HG02642 (cell line): Measurements from ENCODE around the gene COL20A1.
"Not testable (repeated sequence)": the region's sequence is repeated elsewhere in the genome, so short reads cannot be mapped to it uniquely, and the experiment has no call there.

ENCODE experiments used
- ATAC-seq: cut with Tn5 transposase; IDR thresholded peaks from one replicate; pipeline ENCODE4 v1.9.1; 2021; ENCODE audit warnings: mild to moderate bottlenecking; ENCODE audit not compliant: unreplicated experiment, poor library complexity

Gene COL20A1

GRCh38 chr20:63292904-63293303 is at the start of gene COL20A1:
COL20A1 (plus strand) TSS chr20:63293186; CDS start chr20:63295108, 1,922 bp downstream.
- no peak for ATAC-seq

GRCh38 chr20:63243604-63244247 is 49.3 kb upstream of the COL20A1 start:
- no peak for ATAC-seq

GRCh38 chr20:63244468-63244867 is 48.5 kb upstream of the COL20A1 start:
- ATAC-seq, result no peak

- ATAC-seq, result no peak
Measured at GRCh38 chr20:63246490-63247288, 46.3 kb upstream of the COL20A1 start.

GRCh38 chr20:63247671-63248228 is 45.2 kb upstream of the COL20A1 start:
- no peak for ATAC-seq

GRCh38 chr20:63248835-63249591 is 44.0 kb upstream of the COL20A1 start:
- no peak for ATAC-seq

- no peak for ATAC-seq
Measured at GRCh38 chr20:63249891-63250290, 43.1 kb upstream of the COL20A1 start.

- ATAC-seq, result not testable (repeated sequence)
Measured at GRCh38 chr20:63251350-63251749, 41.6 kb upstream of the COL20A1 start.

GRCh38 chr20:63252284-63252711 is 40.7 kb upstream of the COL20A1 start:
- no peak for ATAC-seq

- ATAC-seq, result no peak
Measured at GRCh38 chr20:63253065-63253437, 39.9 kb upstream of the COL20A1 start.

GRCh38 chr20:63253438-63254231 is 39.4 kb upstream of the COL20A1 start:
- ATAC-seq, result no peak

GRCh38 chr20:63254232-63254605 is 38.8 kb upstream of the COL20A1 start, which contains the start of gene NKAIN4:
NKAIN4 (minus strand) TSS chr20:63254463; CDS start chr20:63254450, 13 bp downstream.
- no peak for ATAC-seq

- ATAC-seq, result no peak
Measured at GRCh38 chr20:63254606-63255384, 38.2 kb upstream of the COL20A1 start.

- no peak for ATAC-seq
Measured at GRCh38 chr20:63255931-63256704, 36.9 kb upstream of the COL20A1 start.

- no peak for ATAC-seq
Measured at GRCh38 chr20:63256954-63257353, 36.0 kb upstream of the COL20A1 start.

GRCh38 chr20:63257629-63258028 is 35.4 kb upstream of the COL20A1 start:
- ATAC-seq, result no peak

GRCh38 chr20:63258781-63259180 is 34.2 kb upstream of the COL20A1 start:
- no peak for ATAC-seq

- ATAC-seq, result no peak
Measured at GRCh38 chr20:63259734-63260460, 33.1 kb upstream of the COL20A1 start.
